ENCODE measurements around the gene FYB2. TPM values are rescaled to one million over a fixed set of nuclear protein-coding genes. Genes with fewer than 3 reads are reported as not detected.

The FYB2 gene
- total and polyA plus RNA-seq, 10 of the 15 experiments (the other 5 are each of a cell fraction or from before 2014, with no cell fraction given): 0.04 to 0.16 (median 0.05) TPM; not detected in 4

GRCh38 chr1:56835657-56836056, 16.5 kb upstream of the FYB2 start:
- no TSS peak for BruUV-seq (replicated peaks)
- CTCF ChIA-PET: interaction anchor here (1.4 to 4.9 kb wide), 2 partner anchors 132 to 1213 kb away, joined by 3 to 35 read pairs; partner anchors contain the start of gene C8B

More at GRCh38 chr1:56835657-56836056, 16.5 kb upstream of the FYB2 start:
- Histone ChIP-seq H3K9me3 (replicated peaks; ENCODE audit: control insufficient read depth, insufficient read depth, low read length) (no peaks in the 10 kb centered on the region), H3K79me2 (ENCODE audit: control insufficient read depth, insufficient read depth, low read length) (no peaks in the 10 kb centered on the region), H4K20me1 (ENCODE audit: control insufficient read depth, insufficient read depth) (no peaks in the 10 kb centered on the region), H3K27ac (ENCODE audit: control insufficient read depth, insufficient read depth) (no peak overlapping the region), H3K4me1 (ENCODE audit: control insufficient read depth, insufficient read depth, low read length) (no peaks in the 10 kb centered on the region), H3K27me3 (replicated peaks in 1 of 2; ENCODE audit: control insufficient read depth in 2 of 2, insufficient read depth in 2 of 2, low read length in 1 of 2) (no peaks in the 10 kb centered on the region; a peak in 1 of 4 replicates), H3K4me3 (no peak overlapping the region), H2AFZ (ENCODE audit: control insufficient read depth, low read depth, low read length) (no peak overlapping the region), H3K4me2 (ENCODE audit: control insufficient read depth, insufficient read depth) (no peak overlapping the region), H3K36me3 (ENCODE audit: control insufficient read depth in 2 of 2, insufficient read depth in 2 of 2, low read length in 1 of 2) (no peaks in the 10 kb centered on the region), H3K9ac (ENCODE audit: control insufficient read depth, insufficient read depth, low read length) (no peak overlapping the region)
- ATAC-seq (no peak), FAIRE-seq (no peak), DNase-seq (ENCODE audit: low read depth, low spot score) (no peak)
- intact Hi-C loops (cut with micrococcal nuclease; ENCODE audit: unreplicated experiment) (loop anchor here (5.0 kb wide), 1 partner anchor 1197 kb away; no protein-coding TSS in a partner anchor), in situ Hi-C loops (cut with MboI) (loop anchor here (25.0 kb wide), 1 partner anchor 1727 kb away; no protein-coding TSS in a partner anchor)
- WGBS (ENCODE audit: insufficient coverage, insufficient replicate concordance, low lambda C conversion rate, missing lambda C conversion rate): 86% methylated on average over 5 of the region's 5 CpGs
- ChIA-PET SMC1A (ENCODE audit: uncharacterized antibody, unreplicated experiment) (no interaction called here), RAD21 (ENCODE audit: unreplicated experiment) (no interaction called here), POLR2A (no interaction called here)
- TF ChIP-seq PAX8 (IDR thresholded peaks at IDR 0.05): no peak
- no peak for TF ChIP-seq CEBPB (IDR thresholded peaks at IDR 0.05; ENCODE audit: borderline replicate concordance in 1 of 2, low read depth in 2 of 2, low read length in 2 of 2)
- no peak for TF ChIP-seq ZNF622 (IDR thresholded peaks at IDR 0.05)
- TF ChIP-seq GABPA (IDR thresholded peaks at IDR 0.05; ENCODE audit: low read depth): no peak
- no peak for TF ChIP-seq TCF3 (IDR thresholded peaks at IDR 0.05; ENCODE audit: borderline replicate concordance, insufficient read depth, low read depth, low read length)
- no peak for TF ChIP-seq RAD21 (IDR thresholded peaks at IDR 0.05; ENCODE audit: insufficient read depth, low read depth, low read length)
- TF ChIP-seq CBX5 (IDR thresholded peaks at IDR 0.05; ENCODE audit: low read depth): no peak
- TF ChIP-seq PAX5 (IDR thresholded peaks at IDR 0.05; ENCODE audit: borderline replicate concordance, low read depth, low read length): no peak
- no peak for TF ChIP-seq RELB (IDR thresholded peaks at IDR 0.05; ENCODE audit: low read depth)
- TF ChIP-seq BRCA1 (IDR thresholded peaks at IDR 0.05; ENCODE audit: low read depth, low read length): no peak
- TF ChIP-seq STAT3 (IDR thresholded peaks at IDR 0.05; ENCODE audit: low read depth, low read length): no peak
- TF ChIP-seq SUZ12 (IDR thresholded peaks at IDR 0.05; ENCODE audit: unreplicated experiment): no peak
- TF ChIP-seq JUND (IDR thresholded peaks at IDR 0.05; ENCODE audit: low read depth, low read length): no peak
- TF ChIP-seq NKRF (conservative IDR thresholded peaks at IDR 0.05): no peak
- TF ChIP-seq BACH1 (IDR thresholded peaks at IDR 0.05; ENCODE audit: borderline replicate concordance): no peak
- no peak for TF ChIP-seq HDGF (IDR thresholded peaks at IDR 0.05)
- TF ChIP-seq SREBF2 (IDR thresholded peaks at IDR 0.05; ENCODE audit: low read length): no peak
- TF ChIP-seq PML (IDR thresholded peaks at IDR 0.05; ENCODE audit: low read length): no peak

All from GM12878 (cell line).